ENCODE results near the gene TOR1A.

Gene TOR1A

GRCh38 chr9:129851821-129852220 is 27.9 kb upstream of the TOR1A start:
- DNase-seq = no peak

- DNase-seq = no peak
These were observed 27.1 kb upstream of the TOR1A start for GRCh38 chr9:129850821-129851550.

DNA sequence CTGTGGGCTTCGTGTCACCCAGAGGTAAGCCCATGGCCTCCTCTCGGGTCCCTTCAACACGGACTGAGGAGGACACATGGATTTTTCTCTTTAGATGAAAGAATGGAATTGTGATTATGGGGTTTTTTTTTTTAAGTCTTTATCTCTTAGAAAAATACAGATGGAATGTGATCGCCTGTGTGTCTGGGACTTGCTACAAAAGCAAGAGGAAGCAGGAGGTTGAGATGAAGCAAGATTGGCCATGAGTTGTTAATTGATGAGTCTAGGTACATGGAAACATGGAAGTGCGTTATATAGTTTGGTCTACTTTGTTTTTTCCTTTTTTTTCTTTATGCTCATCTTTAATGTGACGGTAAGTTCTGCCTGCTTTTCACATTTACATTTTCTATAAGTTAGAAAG is 26.0 kb upstream of the TOR1A start:
- DNase-seq = no peak

DNA sequence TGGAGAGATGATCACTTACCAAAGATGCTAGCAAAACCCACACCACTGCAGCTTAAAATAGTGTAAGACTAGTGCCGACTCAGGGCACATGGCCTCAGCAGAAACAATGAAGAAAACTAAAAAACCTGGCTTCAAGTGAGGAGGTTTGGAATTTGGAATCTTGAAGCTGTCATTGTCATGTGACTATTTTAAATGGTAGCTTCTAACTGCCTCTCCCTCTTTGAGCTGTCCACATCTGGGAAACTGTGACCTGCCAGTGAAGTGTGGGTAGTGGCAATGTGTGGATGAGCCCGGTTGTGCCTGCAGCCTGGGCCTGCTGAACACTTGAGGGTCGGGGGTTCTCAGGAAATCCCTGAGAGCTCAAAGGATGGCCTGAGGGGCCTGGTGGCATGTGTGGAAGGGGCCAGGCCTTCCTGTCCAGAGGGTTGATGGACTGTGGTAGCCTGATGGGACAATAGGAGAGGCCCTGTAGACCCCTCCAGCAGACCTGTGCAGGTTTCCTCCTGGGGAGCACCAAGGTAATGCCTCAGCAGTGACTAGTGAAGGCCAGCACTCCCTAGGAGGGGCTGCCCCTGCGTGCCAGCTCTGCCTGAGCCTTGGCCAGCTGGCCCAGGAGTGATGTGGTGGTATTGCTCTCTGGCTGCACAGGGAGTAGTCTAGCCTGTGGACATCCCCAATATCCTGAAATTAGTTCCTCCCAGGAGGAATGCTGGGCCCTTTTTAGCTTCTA is 24.9 kb upstream of the TOR1A start:
- DNase-seq = no peak

GRCh38 chr9:129845373-129845772 is 21.4 kb upstream of the TOR1A start:
- no peak for DNase-seq

GRCh38 chr9:129841071-129841470 is 17.1 kb upstream of the TOR1A start:
- DNase-seq = no peak

- DNase-seq = no peak
These were observed 16.1 kb upstream of the TOR1A start for GRCh38 chr9:129840034-129840433.

DNA sequence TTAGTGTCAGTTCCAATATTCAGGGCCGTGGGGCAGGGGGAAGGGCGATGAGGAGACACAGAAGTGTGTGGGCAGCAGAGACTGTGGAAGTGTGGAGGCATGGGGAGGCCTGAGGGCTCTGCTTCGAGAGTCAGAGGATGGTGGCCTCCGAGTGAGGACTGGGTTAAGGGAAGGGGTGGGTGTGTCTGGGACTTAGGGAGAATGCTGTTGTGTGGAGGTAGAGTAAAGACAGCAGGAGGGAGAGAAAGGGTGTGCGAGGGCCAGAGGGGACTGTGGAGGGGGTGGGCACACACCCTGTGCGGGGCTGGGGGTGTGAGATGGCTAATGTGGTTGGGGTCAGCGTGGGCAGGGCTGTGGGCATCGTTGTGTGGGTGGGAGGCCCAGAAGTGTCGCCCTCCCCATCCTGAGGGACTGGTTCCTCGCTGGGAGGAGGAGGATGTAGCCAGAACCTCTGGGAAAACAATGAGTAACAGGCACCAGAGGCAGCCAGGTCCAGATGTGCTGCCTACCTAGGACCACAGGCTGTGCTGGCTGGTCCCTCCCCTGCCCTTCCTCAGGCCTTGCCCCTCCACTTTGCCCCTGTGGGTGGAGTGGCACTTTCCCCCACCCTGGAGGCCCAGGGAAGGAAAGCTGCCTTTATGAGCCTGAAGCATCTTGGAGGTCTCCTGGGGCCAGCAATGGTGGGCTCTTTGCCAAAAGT is 15.5 kb upstream of the TOR1A start:
- no peak for DNase-seq

DNA sequence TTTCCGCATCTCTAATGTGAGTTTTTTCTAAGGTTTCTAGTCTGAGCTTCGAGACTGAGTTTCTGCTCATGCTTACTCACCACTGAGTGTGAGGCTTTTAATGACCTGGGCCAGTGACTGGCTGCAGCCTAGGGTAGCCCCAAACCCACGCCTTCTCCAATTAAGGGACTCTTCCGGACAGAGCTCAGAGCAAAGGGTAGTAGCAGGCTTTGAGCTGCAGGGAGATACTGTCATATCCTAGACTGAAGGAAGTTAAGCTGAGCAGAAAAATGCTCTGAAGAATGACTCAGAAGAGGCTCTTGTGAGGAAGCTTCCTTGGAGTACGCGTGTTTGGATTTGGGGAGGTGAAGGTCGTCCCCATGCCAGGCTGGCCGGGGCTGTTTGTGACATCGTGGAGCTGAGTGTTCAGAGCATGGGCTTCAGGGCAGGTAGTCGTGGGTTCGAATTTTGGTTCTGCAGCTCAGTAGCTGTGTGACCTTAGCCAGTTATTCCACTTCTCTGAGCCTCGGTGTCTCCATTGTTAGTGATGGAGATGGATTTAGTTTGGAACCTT is 14.8 kb upstream of the TOR1A start:
- no peak for DNase-seq

DNA sequence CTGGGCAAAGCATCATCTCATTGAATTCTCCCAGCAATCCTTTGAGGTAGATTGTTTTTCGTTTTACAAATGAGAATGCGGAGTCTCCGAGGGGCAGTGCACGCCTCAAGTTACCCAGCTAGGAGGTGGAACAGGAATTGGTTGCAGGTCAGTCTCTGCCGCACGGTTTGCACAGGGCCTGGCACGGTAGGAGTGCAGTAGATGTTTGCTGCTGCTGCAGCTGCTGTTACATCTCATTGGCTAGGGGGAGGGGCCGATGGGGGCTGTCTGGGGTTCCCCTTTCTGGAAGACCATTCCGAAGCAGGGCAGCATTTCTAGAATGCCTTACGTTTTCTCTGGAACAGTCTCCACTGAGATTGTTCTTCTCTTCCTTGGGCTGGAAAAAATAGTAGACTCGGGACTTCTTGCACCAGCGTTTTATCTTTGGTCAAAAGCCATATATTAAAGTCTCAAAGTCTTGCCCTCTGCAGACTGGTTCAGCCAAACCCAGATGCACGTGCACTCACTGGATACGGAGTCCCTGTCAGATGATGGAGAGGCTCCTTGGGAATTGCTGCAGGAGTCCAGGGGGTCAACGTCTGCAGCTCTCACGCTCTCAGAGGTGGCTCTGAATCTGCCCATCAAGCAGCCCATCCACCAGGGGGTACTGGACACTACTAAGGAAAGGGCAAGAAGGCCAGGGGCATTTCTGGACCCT is 12.5 kb upstream of the TOR1A start:
- DNase-seq = peak; percentile 81

DNA sequence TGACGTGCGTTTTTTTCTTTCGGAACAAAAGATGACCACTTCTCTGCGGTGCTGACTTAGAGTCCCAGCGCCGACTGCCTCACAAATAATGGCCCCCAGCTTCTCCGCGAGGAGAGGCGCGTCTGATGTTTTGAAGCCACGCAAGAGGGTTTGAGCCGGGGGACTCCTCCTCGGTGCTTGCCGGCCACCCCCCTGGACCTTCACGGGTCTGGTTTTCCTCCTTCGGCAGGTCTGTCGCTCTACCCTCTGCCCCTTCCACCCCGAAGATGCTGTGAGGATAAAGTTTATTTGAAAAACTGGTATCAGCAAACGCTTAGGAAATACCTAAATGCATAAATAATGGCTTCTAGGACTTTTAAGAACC is 11.9 kb upstream of the TOR1A start:
- no peak for DNase-seq

DNA sequence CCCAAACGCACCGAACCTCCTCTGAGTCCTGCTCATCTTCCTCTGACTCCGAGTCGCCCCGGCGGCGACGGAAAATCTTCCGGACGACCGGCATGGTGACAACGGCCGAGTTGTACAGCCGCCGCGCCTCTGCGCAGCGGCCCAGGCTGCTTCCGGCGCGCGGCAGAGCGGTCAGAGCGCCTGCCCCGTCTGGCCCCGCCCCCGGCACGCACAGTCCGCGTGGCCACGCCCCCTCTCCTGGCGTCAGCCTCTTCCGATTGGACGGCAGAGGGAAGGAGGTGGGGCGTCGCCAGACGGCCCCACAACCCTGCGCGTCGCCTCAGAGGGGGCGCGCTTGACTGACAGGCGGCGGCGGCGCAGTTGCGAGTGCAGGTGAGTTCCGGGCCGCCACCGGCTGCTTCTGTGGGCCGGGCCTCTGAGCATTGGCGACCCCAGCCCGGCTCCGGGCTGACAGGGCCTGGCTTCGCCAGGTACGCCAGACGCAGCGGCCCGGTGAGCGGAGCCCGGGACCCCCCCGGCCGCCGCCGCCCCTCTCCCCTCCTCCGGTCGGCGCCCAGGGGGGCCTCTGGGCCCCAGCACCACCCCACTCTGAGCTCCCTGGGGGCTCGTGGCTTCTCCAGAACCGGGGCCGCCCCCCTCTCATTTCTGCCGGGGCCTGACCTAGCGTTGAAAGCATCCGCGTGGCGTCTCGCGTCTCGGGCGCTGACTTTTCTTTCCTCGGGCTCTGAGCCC is 11.4 kb upstream of the TOR1A start, which contains the start of the genes C9orf78 and USP20:
C9orf78 (minus strand) TSS at position 148 of the 732 bp plus-strand sequence; CDS start at position 94, 54 bp downstream.
USP20 (plus strand) TSS at position 331 of the 732 bp plus-strand sequence. CDS start 17,098 bp downstream, outside the sequence.
- peak; percentile 99 for DNase-seq

DNA sequence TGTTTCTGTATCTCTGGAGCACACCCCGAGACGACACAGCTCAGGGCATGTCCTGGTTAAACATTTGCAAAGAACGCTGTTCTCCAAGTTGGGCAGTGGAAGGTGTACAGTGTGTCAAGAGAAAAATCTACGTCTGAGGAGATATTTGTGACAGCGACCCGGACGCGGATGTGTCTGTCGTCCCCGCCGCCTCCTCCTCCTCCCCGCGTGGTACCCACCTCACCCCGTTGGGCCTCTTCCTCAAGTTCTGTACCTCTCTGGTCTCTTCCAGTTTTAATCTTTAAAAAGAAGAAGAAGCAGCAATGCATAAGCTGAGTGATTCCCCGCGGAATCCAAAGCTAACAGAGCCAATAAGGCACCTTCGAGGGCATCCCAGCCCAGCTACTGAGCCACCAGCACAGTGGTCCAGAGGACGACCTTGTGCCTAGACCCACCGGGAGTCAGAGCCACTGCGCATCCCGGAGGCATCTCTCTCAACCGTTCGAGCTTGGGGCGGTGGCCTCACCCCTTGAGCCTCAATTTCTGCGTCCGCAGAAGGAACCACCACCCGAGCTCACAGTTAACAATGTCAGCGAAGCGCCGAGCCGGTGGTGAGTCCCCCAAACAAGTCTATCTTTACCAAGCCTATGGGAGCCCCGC is 10.7 kb upstream of the TOR1A start:
- DNase-seq = peak; percentile 79

- no peak for DNase-seq
These were observed 9.0 kb upstream of the TOR1A start for GRCh38 chr9:129832982-129833381.

DNA sequence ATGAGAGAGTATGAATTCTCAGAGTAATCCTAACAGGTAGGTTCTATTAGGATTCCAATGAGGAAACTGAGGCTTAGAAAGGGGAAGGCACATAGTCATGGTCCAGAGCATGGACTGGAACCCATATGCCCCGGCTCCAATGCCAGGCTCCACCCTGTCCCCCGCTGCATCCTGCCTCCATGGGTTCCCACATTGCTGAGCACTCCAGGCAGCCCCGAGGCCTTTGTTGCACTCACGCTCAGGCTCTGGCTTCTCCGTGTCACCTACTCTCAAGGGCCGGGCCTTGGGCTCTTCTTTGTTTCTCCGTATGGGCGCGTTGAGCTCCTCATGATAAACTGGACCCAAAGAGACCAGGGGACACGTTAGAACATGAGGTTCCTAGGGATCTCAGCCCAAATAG is 5.0 kb upstream of the TOR1A start:
- DNase-seq = no peak

- DNase-seq = no peak
These were observed 4.1 kb upstream of the TOR1A start for GRCh38 chr9:129828051-129828450.

DNA sequence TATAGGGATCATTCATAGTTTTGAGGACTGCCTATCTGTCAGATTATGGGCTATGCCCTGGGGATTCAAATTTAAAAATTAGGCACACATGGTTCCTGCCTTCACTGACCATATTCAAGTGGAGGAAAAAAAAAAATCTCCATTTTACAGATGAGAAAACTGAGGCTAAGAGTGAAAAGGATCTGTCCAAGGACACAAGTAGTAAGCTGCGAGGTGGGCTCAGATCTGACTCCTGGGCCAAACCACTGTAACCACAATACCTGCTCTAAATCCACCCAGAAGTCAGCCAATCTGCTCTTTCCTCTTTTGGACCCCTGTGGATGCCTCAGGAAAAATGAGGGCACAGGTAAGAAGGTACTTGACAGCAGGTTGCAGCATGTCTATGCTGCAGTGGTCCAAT is 2.8 kb upstream of the TOR1A start:
- DNase-seq = no peak

GRCh38 chr9:129826344-129826743 is 2.4 kb upstream of the TOR1A start:
- DNase-seq = no peak

- DNase-seq = no peak
These were observed 398 bp downstream of the TOR1A start for GRCh38 chr9:129823542-129823934.

DNA sequence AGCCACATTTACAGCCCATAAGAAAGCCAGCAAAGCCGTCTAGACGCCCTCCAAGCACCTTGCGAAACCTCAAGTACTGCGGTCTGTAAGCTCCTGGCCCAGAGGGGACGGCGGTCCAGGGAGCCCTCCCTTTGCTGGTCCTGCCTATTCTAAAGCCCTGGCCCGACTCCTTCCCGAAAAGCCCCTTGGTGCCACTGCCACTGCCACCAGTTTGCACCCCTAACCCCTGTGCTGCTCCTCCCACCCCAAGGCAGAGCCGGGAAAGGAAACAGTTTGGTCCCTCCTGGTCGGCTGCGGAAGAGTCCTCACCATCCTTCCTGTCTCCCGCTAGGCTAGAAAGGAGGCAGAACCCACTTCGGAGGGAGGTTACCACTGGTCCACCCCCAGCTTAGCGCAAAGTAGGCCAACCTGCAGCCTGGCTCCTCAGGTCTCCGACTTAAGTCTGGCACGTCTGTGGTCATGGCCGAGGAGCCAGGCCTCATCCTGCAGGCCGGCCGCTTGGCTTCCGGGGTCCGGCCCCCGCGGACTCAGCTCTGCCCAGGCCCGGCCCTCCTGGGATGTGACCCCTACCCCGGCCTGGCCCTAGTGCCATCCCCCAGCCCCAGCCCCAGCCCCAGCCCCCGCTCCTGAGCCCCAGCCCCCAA is 916 bp downstream of the TOR1A start:
- peak; percentile 68 for DNase-seq
